ENCODE measurements around the gene ATP8B3. TPM values are rescaled to one million over a fixed set of nuclear protein-coding genes. Genes with fewer than 3 reads are reported as not detected.

The ATP8B3 gene
- total RNA-seq, 1 donor: 0.86 TPM

DNA sequence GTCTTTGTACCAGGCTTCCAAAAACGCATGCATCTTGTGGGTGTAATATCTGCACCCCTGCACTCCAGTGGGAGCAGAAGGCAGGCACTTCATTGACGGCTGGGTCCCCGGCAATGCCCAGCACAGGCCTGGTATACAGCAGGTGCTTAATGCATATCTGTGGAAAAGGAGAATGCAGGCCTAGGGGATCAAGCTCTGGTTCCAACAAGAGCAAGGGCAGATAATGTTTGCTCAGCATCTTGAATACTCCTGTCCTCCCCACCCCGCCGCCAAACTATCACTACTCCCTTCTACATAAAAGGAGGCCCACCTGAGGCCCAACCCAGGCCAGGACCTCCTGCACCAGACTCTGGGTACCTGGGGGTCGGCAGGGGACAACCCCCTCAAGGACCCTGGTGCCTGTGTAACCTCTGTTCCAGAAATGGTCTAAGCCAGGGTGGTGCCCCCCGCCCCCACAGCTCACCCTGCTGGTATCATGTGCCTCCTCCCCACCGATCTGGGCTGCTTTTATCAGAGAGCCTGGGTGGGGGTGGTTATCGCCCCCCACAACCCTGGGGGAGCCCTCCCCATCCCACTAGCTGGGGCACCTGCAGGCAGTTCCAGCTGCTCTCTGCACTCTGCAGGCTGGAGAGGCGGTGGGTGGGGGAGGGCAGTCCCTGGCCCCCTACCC, 46.5 kb upstream of the ATP8B3 start:
- TF ChIP-seq, protein P1, sequence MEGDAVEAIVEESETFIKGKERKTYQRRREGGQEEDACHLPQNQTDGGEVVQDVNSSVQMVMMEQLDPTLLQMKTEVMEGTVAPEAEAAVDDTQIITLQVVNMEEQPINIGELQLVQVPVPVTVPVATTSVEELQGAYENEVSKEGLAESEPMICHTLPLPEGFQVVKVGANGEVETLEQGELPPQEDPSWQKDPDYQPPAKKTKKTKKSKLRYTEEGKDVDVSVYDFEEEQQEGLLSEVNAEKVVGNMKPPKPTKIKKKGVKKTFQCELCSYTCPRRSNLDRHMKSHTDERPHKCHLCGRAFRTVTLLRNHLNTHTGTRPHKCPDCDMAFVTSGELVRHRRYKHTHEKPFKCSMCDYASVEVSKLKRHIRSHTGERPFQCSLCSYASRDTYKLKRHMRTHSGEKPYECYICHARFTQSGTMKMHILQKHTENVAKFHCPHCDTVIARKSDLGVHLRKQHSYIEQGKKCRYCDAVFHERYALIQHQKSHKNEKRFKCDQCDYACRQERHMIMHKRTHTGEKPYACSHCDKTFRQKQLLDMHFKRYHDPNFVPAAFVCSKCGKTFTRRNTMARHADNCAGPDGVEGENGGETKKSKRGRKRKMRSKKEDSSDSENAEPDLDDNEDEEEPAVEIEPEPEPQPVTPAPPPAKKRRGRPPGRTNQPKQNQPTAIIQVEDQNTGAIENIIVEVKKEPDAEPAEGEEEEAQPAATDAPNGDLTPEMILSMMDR (IDR thresholded peaks at IDR 0.05; ENCODE audit: insufficient read depth, low read depth, low read length): no peak
- no peak overlapping the region for H3K4me3 ChIP-seq (ENCODE audit: low read depth, low read length)
- no peak for DNase-seq (ENCODE audit: low read depth)

GRCh38 chr19:1857648-1858326, 45.7 kb upstream of the ATP8B3 start:
- TF ChIP-seq, protein P1 (IDR thresholded peaks at IDR 0.05; ENCODE audit: insufficient read depth, low read depth, low read length): no peak
- no peak for DNase-seq (ENCODE audit: low read depth)
- H3K4me3 ChIP-seq (ENCODE audit: low read depth, low read length): peak overlapping the region; percentile 46

DNA sequence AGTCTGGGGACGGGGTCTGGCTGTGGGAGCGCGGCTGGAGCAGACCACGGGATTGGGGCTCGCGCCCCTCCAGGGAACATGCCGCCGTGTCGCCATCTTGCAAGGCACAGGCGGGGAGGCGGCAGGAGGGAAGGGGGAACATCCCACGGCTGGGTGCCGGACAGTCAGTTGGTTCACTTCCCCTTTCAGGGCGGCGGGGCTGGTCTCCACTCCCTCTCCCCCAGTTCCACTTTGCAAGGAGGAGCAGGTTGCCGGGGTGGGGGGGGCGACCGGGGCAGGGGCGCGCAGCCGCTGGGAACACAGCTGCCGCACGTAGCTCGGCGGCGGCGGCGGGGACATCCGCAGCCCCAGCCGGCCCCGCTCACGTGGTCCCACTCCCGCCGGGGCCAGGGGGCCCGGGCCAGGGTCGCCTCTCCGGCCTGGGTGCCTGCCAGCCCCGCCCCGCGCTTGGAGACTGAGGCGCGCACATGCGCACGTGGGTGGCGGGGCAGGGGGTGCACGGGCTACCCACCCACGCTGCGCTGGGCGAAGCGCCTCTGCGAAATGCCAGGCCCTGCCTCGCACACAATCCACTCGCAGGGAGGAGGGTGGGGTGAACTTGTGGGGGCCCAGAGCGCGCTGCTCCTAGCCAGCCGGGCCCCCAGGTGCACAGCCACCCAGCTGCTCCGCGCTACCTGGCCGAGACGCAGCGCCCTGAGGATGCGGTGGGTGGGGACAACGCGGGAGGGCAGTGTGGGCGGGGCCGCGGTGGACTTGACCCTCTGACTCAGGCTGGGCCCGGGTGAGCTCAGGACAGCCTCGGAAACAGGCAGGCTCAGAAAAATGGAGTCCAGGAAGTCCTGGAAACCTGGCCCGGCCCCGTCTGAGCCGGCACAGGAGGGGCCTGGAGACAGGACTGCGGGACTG, 44.9 kb upstream of the ATP8B3 start:
- peak; percentile 80 for DNase-seq (ENCODE audit: low read depth)
- TF ChIP-seq, protein P1 (IDR thresholded peaks at IDR 0.05; ENCODE audit: insufficient read depth, low read depth, low read length): no peak
- peak overlapping the region; percentile 46 for H3K4me3 ChIP-seq (ENCODE audit: low read depth, low read length)

- no peak for DNase-seq (ENCODE audit: low read depth)
- peak overlapping the region; percentile 46 for H3K4me3 ChIP-seq (ENCODE audit: low read depth, low read length)
- TF ChIP-seq, protein P1 (IDR thresholded peaks at IDR 0.05; ENCODE audit: insufficient read depth, low read depth, low read length): no peak
These were observed 44.2 kb upstream of the ATP8B3 start for GRCh38 chr19:1856345-1856697.

DNA sequence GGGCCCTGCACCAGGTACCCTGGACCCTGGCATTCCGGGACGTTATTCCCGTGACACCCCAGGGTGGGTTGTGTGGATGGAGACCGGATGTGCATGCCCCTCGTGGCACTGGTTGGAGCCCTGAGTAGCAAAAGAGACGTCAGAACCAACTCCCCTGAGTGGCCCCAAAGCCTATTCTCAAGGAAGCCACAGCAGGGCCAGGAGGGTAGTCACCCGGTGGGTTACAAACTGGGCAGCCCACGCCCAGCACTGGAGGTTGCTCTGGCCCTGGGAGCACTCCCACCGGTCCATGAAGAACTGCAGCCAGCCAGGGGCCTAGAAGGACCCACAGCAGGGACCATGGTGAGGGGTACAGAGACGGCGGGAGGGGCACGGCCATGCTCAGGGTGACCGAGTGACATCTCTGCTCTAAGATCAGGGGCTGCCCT, 43.8 kb upstream of the ATP8B3 start:
- no peak for DNase-seq (ENCODE audit: low read depth)
- TF ChIP-seq, protein P1 (IDR thresholded peaks at IDR 0.05; ENCODE audit: insufficient read depth, low read depth, low read length): no peak
- peak overlapping the region; percentile 46 for H3K4me3 ChIP-seq (ENCODE audit: low read depth, low read length)

DNA sequence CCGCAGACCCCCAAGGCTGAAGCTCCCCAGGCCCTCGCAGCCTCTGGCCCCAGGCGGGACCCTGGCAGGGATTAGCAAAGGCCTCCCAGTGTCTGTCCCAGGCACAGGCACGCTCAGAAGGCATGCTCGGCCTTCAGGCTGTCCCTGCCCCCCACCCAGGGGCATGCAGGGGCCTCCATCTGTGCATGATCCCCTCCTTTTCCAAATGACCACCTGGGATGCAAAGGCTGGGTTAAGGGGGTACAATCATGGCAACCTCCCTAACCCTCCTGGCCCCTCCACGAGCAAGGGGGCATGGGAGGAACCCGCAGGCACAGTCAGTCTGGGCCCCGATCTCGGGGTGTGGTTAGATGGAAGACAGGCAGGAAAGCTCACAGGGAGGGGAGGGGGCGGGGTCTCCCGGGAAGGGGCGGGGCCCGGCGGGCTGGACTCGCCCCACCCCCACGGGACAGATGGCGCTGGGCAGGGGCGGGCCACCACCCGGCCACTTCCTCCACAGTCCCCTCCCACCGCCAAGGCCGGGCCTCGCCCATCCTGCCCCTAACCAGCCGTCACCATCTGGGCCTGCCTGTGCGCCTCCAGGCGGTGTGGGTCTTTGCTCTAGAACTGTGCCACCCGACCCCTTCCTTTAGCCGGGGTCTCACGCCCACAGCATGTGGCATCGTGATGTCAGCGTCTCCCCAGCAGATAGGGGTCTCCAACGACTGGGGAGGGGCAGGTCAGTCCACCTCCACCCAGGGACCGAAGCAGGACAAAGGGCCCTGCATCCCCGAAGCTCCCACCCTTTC, 43.2 kb upstream of the ATP8B3 start:
- TF ChIP-seq, protein P1 (IDR thresholded peaks at IDR 0.05; ENCODE audit: insufficient read depth, low read depth, low read length): no peak
- DNase-seq (ENCODE audit: low read depth): peak; percentile 93
- peak overlapping the region; percentile 48 for H3K4me3 ChIP-seq (ENCODE audit: low read depth, low read length)
